Stimulated activated CD8-positive, alpha-beta memory T cell treated with anti-CD3 and anti-CD28 coated beads, Interleukin-15, amount 100 ng/mL, for 1 hour (primary cell): ENCODE data around the gene ESRP2.

Source experiments
- DNase-seq: peaks from one replicate; pipeline ENCODE4 v3.0.0-alpha.2; 2020; ENCODE audit warnings: low read depth

ESRP2 gene

DNA sequence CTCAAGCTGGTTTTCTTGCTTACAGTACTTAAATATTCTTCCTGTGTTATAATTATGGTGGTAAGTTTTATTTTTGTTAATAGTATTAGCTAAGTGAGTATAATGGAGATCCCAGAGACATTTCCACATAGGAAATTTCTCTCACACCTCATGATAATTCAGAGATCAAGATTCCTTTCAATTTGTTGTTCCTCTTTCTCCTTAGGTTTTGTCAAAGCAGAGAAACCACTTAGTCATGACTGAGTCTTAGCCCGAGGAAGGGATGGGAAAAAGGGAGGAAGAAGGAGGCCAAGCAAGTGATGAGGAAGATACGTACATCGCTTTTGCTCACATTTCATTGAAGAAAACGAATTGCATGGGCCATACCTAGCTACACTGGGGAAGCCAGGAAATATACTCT lies 18.4 kb downstream of the ESRP2 start:
- no peak for DNase-seq

- DNase-seq, result no peak
Observed at GRCh38 chr16:68216240-68216639, 19.7 kb downstream of the ESRP2 start.

GRCh38 chr16:68215302-68215701 lies 20.6 kb downstream of the ESRP2 start:
- DNase-seq, result no peak

GRCh38 chr16:68214726-68215125 lies 21.2 kb downstream of the ESRP2 start:
- no peak for DNase-seq

- no peak for DNase-seq
Observed at GRCh38 chr16:68206245-68206644, 29.7 kb downstream of the ESRP2 start.

GRCh38 chr16:68202091-68202519 lies 33.8 kb downstream of the ESRP2 start:
- DNase-seq, result no peak

DNA sequence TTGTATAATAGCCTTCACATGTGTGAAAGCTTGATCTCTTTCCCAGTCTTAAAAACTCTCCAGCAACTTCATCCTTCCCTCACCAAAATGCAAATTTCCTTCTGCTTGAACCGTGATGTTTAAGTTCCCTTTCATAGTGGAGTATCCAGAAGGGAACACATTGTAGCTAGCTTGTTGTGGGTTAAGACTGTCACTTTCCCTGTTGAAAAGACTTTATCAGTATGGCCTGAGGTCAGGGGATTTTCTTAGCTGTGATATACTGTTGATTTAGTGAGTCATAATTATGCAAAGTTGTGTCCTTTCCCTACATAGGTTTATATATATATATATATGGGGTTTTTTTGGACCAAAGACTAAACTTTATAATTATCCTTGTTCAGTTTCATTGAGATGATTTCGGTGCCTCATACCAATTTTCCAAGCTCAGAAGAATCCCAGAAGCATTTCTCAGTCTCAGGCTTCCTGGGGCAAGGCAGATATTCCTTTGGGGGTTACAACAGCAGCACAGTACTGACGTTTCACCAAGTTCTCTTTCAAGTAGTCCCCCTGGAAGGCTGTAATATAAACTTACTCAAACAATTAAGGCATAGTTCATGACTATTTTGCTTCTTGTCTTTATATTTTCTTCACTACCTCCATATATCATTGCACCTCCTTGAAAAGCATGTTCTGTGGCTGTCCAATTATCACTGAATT lies 35.7 kb downstream of the ESRP2 start:
- no peak for DNase-seq

DNA sequence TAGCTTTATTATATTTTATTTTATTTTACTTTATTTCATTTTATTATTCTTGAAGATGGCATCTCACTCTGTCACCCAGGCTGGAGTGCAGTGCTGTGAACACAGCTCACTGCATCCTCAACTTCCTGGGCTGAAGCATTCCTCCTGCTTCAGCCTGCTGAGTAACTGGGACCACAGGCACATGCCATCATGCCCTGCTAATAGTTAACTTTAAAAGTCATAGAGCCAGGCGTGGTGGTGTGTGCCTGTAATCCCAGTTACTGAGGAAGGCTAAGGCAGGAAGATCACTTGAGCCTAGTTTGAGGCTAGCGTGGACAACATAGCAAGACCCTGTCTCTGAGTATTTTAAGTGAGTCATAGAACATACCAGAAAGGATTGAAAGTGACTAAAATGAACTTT lies 38.7 kb downstream of the ESRP2 start:
- no peak for DNase-seq

GRCh38 chr16:68194251-68194650 lies 41.7 kb downstream of the ESRP2 start:
- DNase-seq, result no peak

- no peak for DNase-seq
Observed at GRCh38 chr16:68190736-68191510, 45.0 kb downstream of the ESRP2 start.

- no peak for DNase-seq
Observed at GRCh38 chr16:68190081-68190480, 45.8 kb downstream of the ESRP2 start.

GRCh38 chr16:68188170-68188569 lies 47.8 kb downstream of the ESRP2 start:
- DNase-seq, result no peak

GRCh38 chr16:68187505-68187904 lies 48.4 kb downstream of the ESRP2 start:
- no peak for DNase-seq

- DNase-seq, result no peak
Observed at GRCh38 chr16:68186877-68187276, 49.0 kb downstream of the ESRP2 start.

- DNase-seq, result no peak
Observed at GRCh38 chr16:68183046-68183445, 52.9 kb downstream of the ESRP2 start.

GRCh38 chr16:68179855-68180254 lies 56.1 kb downstream of the ESRP2 start:
- no peak for DNase-seq

DNA sequence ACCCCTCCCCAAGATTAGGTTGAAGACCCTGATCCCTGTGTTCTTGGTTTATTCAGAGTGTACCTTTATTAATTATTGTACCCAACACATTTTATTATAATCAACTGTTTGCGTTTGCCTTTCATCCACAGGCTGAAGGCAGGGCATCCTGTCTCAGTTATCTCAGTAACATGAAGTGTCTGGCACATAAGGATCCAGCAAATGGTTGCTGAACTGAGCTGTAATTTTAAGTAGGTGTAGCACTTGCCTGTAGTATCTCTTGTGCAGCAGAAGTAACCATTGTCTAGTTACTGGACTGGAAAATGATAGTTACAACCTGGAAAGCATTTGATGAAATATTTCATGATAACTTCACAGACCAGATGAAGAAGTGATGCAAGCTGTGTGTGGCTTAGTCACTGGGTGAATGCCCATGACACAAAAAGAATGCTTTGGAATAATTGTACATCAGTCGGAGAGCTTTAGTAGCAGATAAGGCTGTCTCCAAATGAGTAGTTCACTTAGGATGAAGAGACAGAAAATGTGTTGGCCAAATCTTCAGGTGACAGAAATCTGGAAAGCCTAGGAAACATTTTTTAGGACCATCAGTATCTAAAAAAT lies 56.6 kb downstream of the ESRP2 start:
- no peak for DNase-seq
